HepG2 (cell line): ENCODE results near the gene MAP2K2. TPM values are rescaled to one million over a fixed set of nuclear protein-coding genes. Genes with fewer than 3 reads are reported as not detected.

Experiments used
- CC2D1A ChIP-seq: sonication (generic); formaldehyde crosslinking; IDR thresholded peaks from 2 replicates; pipeline ENCODE4 v1.8.1; 2023; ENCODE audit warnings: mild to moderate bottlenecking, missing genetic modification reagents
- FOXC1 ChIP-seq: sonication (generic); formaldehyde crosslinking; IDR thresholded peaks from 2 replicates; pipeline ENCODE4 v1.8.0; 2022; ENCODE audit warnings: mild to moderate bottlenecking, missing genetic modification reagents, borderline replicate concordance
- GABPB1 ChIP-seq: IDR thresholded peaks from 2 replicates; pipeline ENCODE4 v1.6.1; 2016; ENCODE audit warnings: mild to moderate bottlenecking, missing genetic modification reagents, moderate library complexity, missing compliant biosample characterization
- HMGXB4 ChIP-seq, 2 experiments: sonication (generic) in 1 of 2; formaldehyde crosslinking in 1 of 2; IDR thresholded peaks; 2 replicates each; pipeline versions ENCODE4 v1.4.0 to v1.6.1; 2018 to 2020; ENCODE audit warnings: missing genetic modification reagents in 2 of 2, borderline replicate concordance in 1 of 2, low read depth in 1 of 2, mild to moderate bottlenecking in 1 of 2, missing biosample characterization in 1 of 2
- HNRNPLL ChIP-seq: fragments of 200-400 bp; formaldehyde crosslinking; IDR thresholded peaks from 2 replicates; pipeline ENCODE4 v1.6.1; 2017; ENCODE audit warnings: mild to moderate bottlenecking, low read depth, low read length; ENCODE audit not compliant: poor library complexity, severe bottlenecking
- NR2C2 ChIP-seq: sonication (generic); formaldehyde crosslinking; IDR thresholded peaks from 2 replicates; pipeline ENCODE4 v1.4.0; 2020; ENCODE audit warnings: missing genetic modification reagents, mild to moderate bottlenecking, moderate library complexity, borderline replicate concordance
- PBX2 ChIP-seq: IDR thresholded peaks from 2 replicates; pipeline ENCODE4 v1.6.1; 2016; ENCODE audit warnings: control low read depth
- PRMT3 ChIP-seq: sonication (generic); formaldehyde crosslinking; IDR thresholded peaks from 2 replicates; pipeline ENCODE4 v1.8.1; 2022; ENCODE audit warnings: low read depth, mild to moderate bottlenecking, moderate library complexity, missing genetic modification reagents, borderline replicate concordance
- SP140L ChIP-seq: sonication (generic); formaldehyde crosslinking; IDR thresholded peaks from 2 replicates; pipeline ENCODE4 v1.4.0; 2020; ENCODE audit warnings: missing genetic modification reagents, borderline replicate concordance
- XRCC5 ChIP-seq: fragments of 200-400 bp; formaldehyde crosslinking; optimal IDR thresholded peaks from 2 replicates; pipeline ENCODE3; 2017; ENCODE audit warnings: mild to moderate bottlenecking, low read length
- ZNF12 ChIP-seq: sonication (generic); formaldehyde crosslinking; IDR thresholded peaks from 2 replicates; pipeline ENCODE4 v1.5.0; 2020; ENCODE audit warnings: missing genetic modification reagents
- ZNF234 ChIP-seq: sonication (generic); formaldehyde crosslinking; conservative IDR thresholded peaks from 2 replicates; pipeline ENCODE4 v1.5.1; 2020; ENCODE audit warnings: mild to moderate bottlenecking, missing genetic modification reagents
- ZNF280B ChIP-seq: sonication (generic); formaldehyde crosslinking; IDR thresholded peaks from 2 replicates; pipeline ENCODE4 v1.5.0; 2020; ENCODE audit warnings: missing genetic modification reagents, mild to moderate bottlenecking, borderline replicate concordance
- ZNF292 ChIP-seq: sonication (generic); formaldehyde crosslinking; IDR thresholded peaks from 2 replicates; pipeline ENCODE4 v1.8.1; 2022; ENCODE audit warnings: mild to moderate bottlenecking, low read depth, missing genetic modification reagents, borderline replicate concordance
- ZNF331 ChIP-seq: sonication (generic); formaldehyde crosslinking; IDR thresholded peaks from 2 replicates; pipeline ENCODE4 v1.4.0; 2020; ENCODE audit warnings: missing genetic modification reagents
- ZNF574 ChIP-seq: sonication (generic); formaldehyde crosslinking; IDR thresholded peaks from 2 replicates; pipeline ENCODE4 v1.4.0; 2020; ENCODE audit warnings: missing genetic modification reagents
- polyA plus RNA-seq, 8 experiments: library from polyadenylated mRNA; depleted of rRNA in 3 of 8; stranded (reverse) in 7 of 8; unstranded in 1 of 8; fragments of >200 nt; fragmentation: Illumina TruSeq in 4 of 8; extraction: Trizol in 4 of 8; gene quantifications; 2 replicates each; pipeline versions ENCODE4 v1.2.1 to v1.2.3, GENCODE V29; 2011 to 2016; ENCODE audit warnings: low read depth in 4 of 8, missing spikeins in 1 of 8, mixed read lengths in 1 of 8; ENCODE audit not compliant: insufficient read depth in 1 of 8
- total RNA-seq, 5 experiments: library from RNA; depleted of rRNA; stranded (reverse); fragments of >200 nt; fragmentation: Illumina TruSeq; extraction: Trizol; gene quantifications; 2 replicates each; pipeline ENCODE4 v1.2.3, GENCODE V29; 2016; ENCODE audit warnings: low read depth in 1 of 5
- TF ChIP-seq, protein P1 (sequence below): sonication (generic); formaldehyde crosslinking; IDR thresholded peaks from 2 replicates; pipeline ENCODE4 v1.8.0; 2022; ENCODE audit warnings: mild to moderate bottlenecking, missing genetic modification reagents, moderate library complexity
- TF ChIP-seq, protein P2 (sequence below): sonication (generic); formaldehyde crosslinking; IDR thresholded peaks from 2 replicates; pipeline ENCODE4 v1.8.0; 2022; ENCODE audit warnings: missing genetic modification reagents, mild to moderate bottlenecking, moderate library complexity, borderline replicate concordance

The MAP2K2 gene
- total and polyA plus RNA-seq, 2 of the 13 experiments (the other 11 are each of a cell fraction or from before 2014, with no cell fraction given) = 70.3 to 80.9 TPM

- TF ChIP-seq, protein P1, sequence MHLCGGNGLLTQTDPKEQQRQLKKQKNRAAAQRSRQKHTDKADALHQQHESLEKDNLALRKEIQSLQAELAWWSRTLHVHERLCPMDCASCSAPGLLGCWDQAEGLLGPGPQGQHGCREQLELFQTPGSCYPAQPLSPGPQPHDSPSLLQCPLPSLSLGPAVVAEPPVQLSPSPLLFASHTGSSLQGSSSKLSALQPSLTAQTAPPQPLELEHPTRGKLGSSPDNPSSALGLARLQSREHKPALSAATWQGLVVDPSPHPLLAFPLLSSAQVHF (CRISPR knock-in tag) = no peak
- TF ChIP-seq SP140L = no peak
- no peak for TF ChIP-seq PBX2 (CRISPR knock-in tag)
- TF ChIP-seq ZNF574 (CRISPR knock-in tag) = peak; percentile 35; the same call in 1 of the 2 replicates
- peak; percentile 57; the same call in 1 of the 2 replicates for TF ChIP-seq ZNF12 (CRISPR knock-in tag)
- no peak for TF ChIP-seq FOXC1 (CRISPR knock-in tag)
- no peak for TF ChIP-seq ZNF292 (CRISPR knock-in tag)
- peak; percentile 54; the same call in 1 of the 2 replicates for TF ChIP-seq ZNF280B (CRISPR knock-in tag)
- TF ChIP-seq, protein P2, sequence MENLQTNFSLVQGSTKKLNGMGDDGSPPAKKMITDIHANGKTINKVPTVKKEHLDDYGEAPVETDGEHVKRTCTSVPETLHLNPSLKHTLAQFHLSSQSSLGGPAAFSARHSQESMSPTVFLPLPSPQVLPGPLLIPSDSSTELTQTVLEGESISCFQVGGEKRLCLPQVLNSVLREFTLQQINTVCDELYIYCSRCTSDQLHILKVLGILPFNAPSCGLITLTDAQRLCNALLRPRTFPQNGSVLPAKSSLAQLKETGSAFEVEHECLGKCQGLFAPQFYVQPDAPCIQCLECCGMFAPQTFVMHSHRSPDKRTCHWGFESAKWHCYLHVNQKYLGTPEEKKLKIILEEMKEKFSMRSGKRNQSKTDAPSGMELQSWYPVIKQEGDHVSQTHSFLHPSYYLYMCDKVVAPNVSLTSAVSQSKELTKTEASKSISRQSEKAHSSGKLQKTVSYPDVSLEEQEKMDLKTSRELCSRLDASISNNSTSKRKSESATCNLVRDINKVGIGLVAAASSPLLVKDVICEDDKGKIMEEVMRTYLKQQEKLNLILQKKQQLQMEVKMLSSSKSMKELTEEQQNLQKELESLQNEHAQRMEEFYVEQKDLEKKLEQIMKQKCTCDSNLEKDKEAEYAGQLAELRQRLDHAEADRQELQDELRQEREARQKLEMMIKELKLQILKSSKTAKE (CRISPR knock-in tag) = no peak
- no peak for TF ChIP-seq PRMT3 (CRISPR knock-in tag)
- TF ChIP-seq CC2D1A (CRISPR knock-in tag) = no peak
- no peak for TF ChIP-seq HMGXB4 (CRISPR knock-in tag; IDR thresholded peaks at IDR 0.05; ENCODE audit: borderline replicate concordance in 1 of 2, low read depth in 1 of 2)
- peak; percentile 42 for TF ChIP-seq HNRNPLL
- no peak for TF ChIP-seq NR2C2
- peak; percentile 61; the same call in 1 of the 2 replicates for TF ChIP-seq GABPB1
- peak; percentile 76 for TF ChIP-seq ZNF331
- TF ChIP-seq XRCC5 = no peak
- no peak for TF ChIP-seq ZNF234 (CRISPR knock-in tag)
These were observed 49.0 kb upstream of the MAP2K2 start (continued) for GRCh38 chr19:4172861-4173473.
